ENCODE data around the gene ATP6V1B1. TPM values are rescaled to one million over a fixed set of nuclear protein-coding genes. Genes with fewer than 3 reads are reported as not detected.

Gene ATP6V1B1
- total RNA-seq, 1 experiment from 2014 or later: not detected

- DNase-seq: no peak
- H3K36me3 ChIP-seq (ENCODE audit: low read depth, low read length): no peaks in the 10 kb centered on the region
- ChIA-PET CTCF (no interaction called here), POLR2A (ENCODE audit: unreplicated experiment) (no interaction called here)
- intact Hi-C loops (cut with micrococcal nuclease): no loop called here
- no peaks in the 10 kb centered on the region for H3K79me2 ChIP-seq (ENCODE audit: low read length)
- no peak overlapping the region for H2AFZ ChIP-seq (ENCODE audit: low read length)
- no peak for ATAC-seq
- no TSS peak for BruUV-seq (replicated peaks)
- no peaks in the 10 kb centered on the region for H3K27me3 ChIP-seq (ENCODE audit: low read length)
- H3K4me3 ChIP-seq (ENCODE audit: low read length): no peak overlapping the region
- no peaks in the 10 kb centered on the region for H3F3A ChIP-seq (ENCODE audit: low read length, unreplicated experiment)
- H3K4me2 ChIP-seq (ENCODE audit: low read length): no peak overlapping the region
- no peak overlapping the region for H3K9ac ChIP-seq (ENCODE audit: low read length)
- TF ChIP-seq EZH2phosphoT487 (IDR thresholded peaks at IDR 0.05; ENCODE audit: borderline replicate concordance, low read length) (no peak), CTCF (conservative IDR thresholded peaks at IDR 0.05; ENCODE audit: low read depth, low read length) (no peak), EZH2 (IDR thresholded peaks at IDR 0.05; ENCODE audit: low read length, unreplicated experiment) (no peak)
- no peaks in the 10 kb centered on the region for H3K9me3 ChIP-seq (ENCODE audit: low read length)
- H3K4me1 ChIP-seq (ENCODE audit: insufficient read depth, low read length): no peaks in the 10 kb centered on the region
- H4K20me1 ChIP-seq (ENCODE audit: low read length): no peaks in the 10 kb centered on the region
- H3K9me2 ChIP-seq (replicated peaks; ENCODE audit: low read length): no peaks in the 10 kb centered on the region
- no peak overlapping the region for H3K27ac ChIP-seq (ENCODE audit: low read length)
Measured at GRCh38 chr2:70927641-70928040, 8.1 kb upstream of the ATP6V1B1 start.

- BruUV-seq (replicated peaks): no TSS peak
- H3F3A ChIP-seq (ENCODE audit: low read length, unreplicated experiment): no peaks in the 10 kb centered on the region
- ChIA-PET CTCF (no interaction called here), POLR2A (ENCODE audit: unreplicated experiment) (no interaction called here)
- intact Hi-C loops (cut with micrococcal nuclease): no loop called here
- no peak overlapping the region for H3K27ac ChIP-seq (ENCODE audit: low read length)
- H3K4me1 ChIP-seq (ENCODE audit: insufficient read depth, low read length): no peaks in the 10 kb centered on the region
- H3K9me3 ChIP-seq (ENCODE audit: low read length): no peaks in the 10 kb centered on the region
- no peaks in the 10 kb centered on the region for H4K20me1 ChIP-seq (ENCODE audit: low read length)
- H3K4me2 ChIP-seq (ENCODE audit: low read length): no peak overlapping the region
- H2AFZ ChIP-seq (ENCODE audit: low read length): no peak overlapping the region
- TF ChIP-seq EZH2 (IDR thresholded peaks at IDR 0.05; ENCODE audit: low read length, unreplicated experiment): no peak
- no peak for TF ChIP-seq EZH2phosphoT487 (IDR thresholded peaks at IDR 0.05; ENCODE audit: borderline replicate concordance, low read length)
- TF ChIP-seq CTCF (conservative IDR thresholded peaks at IDR 0.05; ENCODE audit: low read depth, low read length): no peak
- no peaks in the 10 kb centered on the region for H3K9me2 ChIP-seq (replicated peaks; ENCODE audit: low read length)
- no peaks in the 10 kb centered on the region for H3K79me2 ChIP-seq (ENCODE audit: low read length)
- ATAC-seq (no peak), DNase-seq (no peak)
- H3K27me3 ChIP-seq (ENCODE audit: low read length): no peaks in the 10 kb centered on the region
- no peaks in the 10 kb centered on the region for H3K36me3 ChIP-seq (ENCODE audit: low read depth, low read length)
- no peak overlapping the region for H3K4me3 ChIP-seq (ENCODE audit: low read length)
- no peak overlapping the region for H3K9ac ChIP-seq (ENCODE audit: low read length)
Measured at GRCh38 chr2:70928366-70928765, 7.3 kb upstream of the ATP6V1B1 start.

- ChIA-PET CTCF (no interaction called here), POLR2A (ENCODE audit: unreplicated experiment) (no interaction called here)
- no peaks in the 10 kb centered on the region for H3K4me1 ChIP-seq (ENCODE audit: insufficient read depth, low read length)
- no peaks in the 10 kb centered on the region for H3K9me3 ChIP-seq (ENCODE audit: low read length)
- ATAC-seq: no peak
- no peak overlapping the region for H3K4me2 ChIP-seq (ENCODE audit: low read length)
- no peaks in the 10 kb centered on the region for H3K79me2 ChIP-seq (ENCODE audit: low read length)
- H3K27me3 ChIP-seq (ENCODE audit: low read length): no peaks in the 10 kb centered on the region
- no peak for TF ChIP-seq EZH2phosphoT487 (IDR thresholded peaks at IDR 0.05; ENCODE audit: borderline replicate concordance, low read length)
- no peak for TF ChIP-seq CTCF (conservative IDR thresholded peaks at IDR 0.05; ENCODE audit: low read depth, low read length)
- no peak for TF ChIP-seq EZH2 (IDR thresholded peaks at IDR 0.05; ENCODE audit: low read length, unreplicated experiment)
- H3K9me2 ChIP-seq (replicated peaks; ENCODE audit: low read length): no peaks in the 10 kb centered on the region
- no peak overlapping the region for H3K4me3 ChIP-seq (ENCODE audit: low read length)
- DNase-seq: no peak
- no peak overlapping the region for H2AFZ ChIP-seq (ENCODE audit: low read length)
- BruUV-seq (replicated peaks): no TSS peak
- no peaks in the 10 kb centered on the region for H4K20me1 ChIP-seq (ENCODE audit: low read length)
- no peak overlapping the region for H3K9ac ChIP-seq (ENCODE audit: low read length)
- H3K36me3 ChIP-seq (ENCODE audit: low read depth, low read length): no peaks in the 10 kb centered on the region
- no peaks in the 10 kb centered on the region for H3F3A ChIP-seq (ENCODE audit: low read length, unreplicated experiment)
- H3K27ac ChIP-seq (ENCODE audit: low read length): no peak overlapping the region
- intact Hi-C loops (cut with micrococcal nuclease): no loop called here
Measured at GRCh38 chr2:70930371-70931329, 5.0 kb upstream of the ATP6V1B1 start.

Data from PC-3 (cell line).